DND-41 (cell line): Measurements from ENCODE around the gene RPS29.
A peak's percentile ranks its signal among the peaks of the same experiment; 100 is the strongest.

Experiments used
- ATAC-seq: fragments of 200-7000 bp; cut with Tn5 transposase; 3 replicates; pipeline ENCODE4 v1.9.1; 2021; ENCODE audit warnings: low read depth; ENCODE audit not compliant: insufficient read depth
- DNase-seq: peaks from one replicate; pipeline ENCODE4 v3.0.0-alpha.2; 2020
- H2AFZ ChIP-seq: 2 replicates; pipeline ENCODE4 v1.6.0; 2012; ENCODE audit warnings: low read depth, low read length
- H3K27ac ChIP-seq: 2 replicates; pipeline ENCODE4 v1.5.1; 2012; ENCODE audit warnings: low read length, inconsistent platforms
- H3K27me3 ChIP-seq: fragments of 200-600 bp; sonication (generic); 2 replicates; pipeline ENCODE4 v1.6.0; 2012; ENCODE audit warnings: low read length, mild to moderate bottlenecking, inconsistent platforms; ENCODE audit not compliant: insufficient read depth, poor library complexity
- H3K36me3 ChIP-seq: 2 replicates; pipeline ENCODE4 v1.5.1; 2012; ENCODE audit warnings: low read length, inconsistent platforms; ENCODE audit not compliant: insufficient read depth
- H3K4me1 ChIP-seq: 2 replicates; pipeline ENCODE4 v1.5.1; 2012; ENCODE audit warnings: mild to moderate bottlenecking, low read length; ENCODE audit not compliant: insufficient read depth
- H3K4me2 ChIP-seq: 2 replicates; pipeline ENCODE4 v1.6.0; 2012; ENCODE audit warnings: mild to moderate bottlenecking, moderate library complexity, low read length, inconsistent platforms; ENCODE audit not compliant: insufficient read depth
- H3K4me3 ChIP-seq, 2 experiments: fragments of 200-600 bp in 1 of 2; shearing (Covaris generic) in 1 of 2; 2 replicates each; pipeline ENCODE4 v1.5.1; 2012 to 2016; ENCODE audit warnings: inconsistent platforms in 2 of 2, low read length in 2 of 2, mild to moderate bottlenecking in 2 of 2, low read depth in 1 of 2, moderate library complexity in 1 of 2
- H3K79me2 ChIP-seq: 2 replicates; pipeline ENCODE4 v1.6.0; 2012; ENCODE audit warnings: low read length, inconsistent platforms; ENCODE audit not compliant: insufficient read depth
- H3K9ac ChIP-seq: 2 replicates; pipeline ENCODE4 v1.6.0; 2012; ENCODE audit warnings: low read depth, mild to moderate bottlenecking, inconsistent platforms, low read length, moderate library complexity
- H3K9me3 ChIP-seq: 2 replicates; pipeline ENCODE4 v1.5.1; 2012; ENCODE audit warnings: low read length, moderate library complexity, mild to moderate bottlenecking, inconsistent platforms; ENCODE audit not compliant: insufficient read depth, severe bottlenecking
- H4K20me1 ChIP-seq: 2 replicates; pipeline ENCODE4 v1.6.0; 2012; ENCODE audit warnings: low read length; ENCODE audit not compliant: insufficient read depth
- CTCF ChIP-seq: IDR thresholded peaks from 2 replicates; pipeline ENCODE4 v1.5.1; 2012; ENCODE audit warnings: borderline replicate concordance, low read length, moderate library complexity, mild to moderate bottlenecking; ENCODE audit not compliant: poor library complexity, severe bottlenecking; ENCODE audit errors: extremely low read depth
- EZH2 ChIP-seq: IDR thresholded peaks from 3 replicates; pipeline ENCODE4 v1.6.1; 2012; ENCODE audit warnings: borderline replicate concordance, low read depth, mild to moderate bottlenecking, moderate library complexity, low read length, inconsistent platforms; ENCODE audit not compliant: severe bottlenecking

Gene RPS29

GRCh38 chr14:49617852-49618519, 31.8 kb upstream of the RPS29 start:
- ATAC-seq (no peak), DNase-seq (no peak)
- Histone ChIP-seq H2AFZ (no peak overlapping the region), H3K36me3 (peaks cover 70% of the 10 kb centered on the region), H4K20me1 (peaks cover 31% of the 10 kb centered on the region), H3K27me3 (no peaks in the 10 kb centered on the region), H3K4me1 (peaks cover 38% of the 10 kb centered on the region), H3K9ac (0 out of 2 replicates have a peak overlapping the region, but pooled peaks have one; percentile 87), H3K79me2 (peaks cover 82% of the 10 kb centered on the region), H3K27ac (no peak overlapping the region), H3K9me3 (no peaks in the 10 kb centered on the region), H3K4me2 (peak overlapping the region; percentile 90), H3K4me3 (no peak overlapping the region)
- TF ChIP-seq CTCF: no peak
- no peak for TF ChIP-seq EZH2

- peaks cover 23% of the 10 kb centered on the region; the same call in 1 of the 2 replicates for H4K20me1 ChIP-seq
- no peaks in the 10 kb centered on the region for H3K27me3 ChIP-seq
- H3K4me2 ChIP-seq: no peak overlapping the region
- no peak for TF ChIP-seq EZH2
- no peak for TF ChIP-seq CTCF
- H3K9ac ChIP-seq: no peak overlapping the region
- H3K36me3 ChIP-seq: peaks cover 71% of the 10 kb centered on the region
- no peaks in the 10 kb centered on the region for H3K9me3 ChIP-seq
- ATAC-seq (no peak), DNase-seq (no peak)
- no peak overlapping the region for H3K4me3 ChIP-seq
- H3K27ac ChIP-seq: no peak overlapping the region
- H3K79me2 ChIP-seq: peaks cover 81% of the 10 kb centered on the region
- peaks cover 23% of the 10 kb centered on the region for H3K4me1 ChIP-seq
- H2AFZ ChIP-seq: no peak overlapping the region
Measured at GRCh38 chr14:49615776-49616175, 29.6 kb upstream of the RPS29 start.

GRCh38 chr14:49614196-49614595, 28.0 kb upstream of the RPS29 start:
- no peak overlapping the region for H3K9ac ChIP-seq
- H3K79me2 ChIP-seq: peaks cover 82% of the 10 kb centered on the region
- H3K9me3 ChIP-seq: no peaks in the 10 kb centered on the region
- no peak overlapping the region for H3K4me3 ChIP-seq
- no peak overlapping the region for H2AFZ ChIP-seq
- peaks cover 81% of the 10 kb centered on the region for H3K36me3 ChIP-seq
- no peaks in the 10 kb centered on the region for H3K27me3 ChIP-seq
- DNase-seq (no peak), ATAC-seq (no peak)
- H3K27ac ChIP-seq: no peak overlapping the region
- peaks cover 26% of the 10 kb centered on the region for H3K4me1 ChIP-seq
- TF ChIP-seq EZH2 (no peak), CTCF (no peak)
- no peak overlapping the region for H3K4me2 ChIP-seq
- H4K20me1 ChIP-seq: peaks cover 23% of the 10 kb centered on the region
